ENCODE data around the gene GALNT10. TPM values are rescaled to one million over a fixed set of nuclear protein-coding genes. Genes with fewer than 3 reads are reported as not detected.

GALNT10 gene
- total and polyA plus RNA-seq, 9 of the 15 experiments (the other 6 are each of a cell fraction or from before 2014, with no cell fraction given): 4.6 to 37.1 (median 13.3) TPM

GRCh38 chr5:154402611-154403010 is 212.1 kb downstream of the GALNT10 start (continued):
- TF ChIP-seq IFI16 (CRISPR knock-in tag; IDR thresholded peaks at IDR 0.05) (no peak), LARP7 (IDR thresholded peaks at IDR 0.05) (no peak), DPF2 (IDR thresholded peaks at IDR 0.05) (no peak)

- no peaks in the 10 kb centered on the region for H3K9me1 ChIP-seq (ENCODE audit: control insufficient read depth, insufficient read depth, low read length)
- DNase-seq (ENCODE audit: extremely low read depth in 1 of 4, low spot score in 3 of 4) (no peak), ATAC-seq (no peak), FAIRE-seq (no peak)
- H3K4me1 ChIP-seq (replicated peaks in 1 of 2; ENCODE audit: control insufficient read depth in 2 of 2, insufficient read depth in 2 of 2, low read length in 2 of 2): peaks cover 0 to 9% of the 10 kb centered on the region in 2 experiments; a peak in 3 of 5 replicates
- H3K27ac ChIP-seq (ENCODE audit: extremely low read depth, low read depth, low read length): no peak overlapping the region
- no peaks in the 10 kb centered on the region for H4K20me1 ChIP-seq (replicated peaks; ENCODE audit: control insufficient read depth, insufficient read depth, low read length)
- no TSS peak for BruUV-seq (replicated peaks)
- H3K4me3 ChIP-seq: no peak overlapping the region
- no peak overlapping the region for H2AFZ ChIP-seq (ENCODE audit: low read depth, low read length)
- H3K27me3 ChIP-seq (ENCODE audit: control insufficient read depth in 2 of 2, insufficient read depth in 2 of 2, low read length in 2 of 2): no peaks in the 10 kb centered on the region
- WGBS (ENCODE audit: insufficient coverage, low coverage, missing lambda C conversion rate): 87% methylated on average over 4 of the region's 4 CpGs
- intact Hi-C loops (cut with micrococcal nuclease): no loop called here
- POLR2A ChIA-PET: interaction anchor here (0.5 to 0.6 kb wide), 4 partner anchors 203 to 420 kb away, joined by 3 to 4 read pairs (median 4); no protein-coding TSS in a partner anchor
- CTCF ChIA-PET (ENCODE audit: low intra/inter-chr PET ratio): no interaction called here
- no peaks in the 10 kb centered on the region for H3K36me3 ChIP-seq (ENCODE audit: control insufficient read depth, insufficient read depth, low read length)
- no peaks in the 10 kb centered on the region for H3K79me2 ChIP-seq (ENCODE audit: control insufficient read depth, insufficient read depth, low read length)
- H3K9me3 ChIP-seq (replicated peaks; ENCODE audit: control insufficient read depth, insufficient read depth, low read depth, low read length): no peaks in the 10 kb centered on the region
- H3K4me2 ChIP-seq (ENCODE audit: insufficient read depth, low read length): no peak overlapping the region
- in situ Hi-C loops (cut with MboI): no loop called here
- no peak overlapping the region for H3K9ac ChIP-seq (ENCODE audit: insufficient read depth in 1 of 2, low read depth in 2 of 2, low read length in 2 of 2)
- TF ChIP-seq NFYB (IDR thresholded peaks at IDR 0.05; ENCODE audit: extremely low read depth, insufficient read length): no peak
- TF ChIP-seq ATF6 (CRISPR knock-in tag; IDR thresholded peaks at IDR 0.05): no peak
- TF ChIP-seq ARID3B (CRISPR knock-in tag; IDR thresholded peaks at IDR 0.05; ENCODE audit: borderline replicate concordance): no peak
- TF ChIP-seq ZNF75A (CRISPR knock-in tag; IDR thresholded peaks at IDR 0.05): no peak
- no peak for TF ChIP-seq CHCHD3 (CRISPR knock-in tag; IDR thresholded peaks at IDR 0.05)
- no peak for TF ChIP-seq BDP1 (IDR thresholded peaks at IDR 0.05; ENCODE audit: insufficient read depth, insufficient read length)
- TF ChIP-seq CLOCK (CRISPR knock-in tag; IDR thresholded peaks at IDR 0.05; ENCODE audit: borderline replicate concordance): no peak
- no peak for TF ChIP-seq HSF4 (CRISPR knock-in tag; IDR thresholded peaks at IDR 0.05; ENCODE audit: borderline replicate concordance)
- no peak for TF ChIP-seq SMAD1 (IDR thresholded peaks at IDR 0.05; ENCODE audit: low read depth, low read length, partially characterized antibody)
- no peak for TF ChIP-seq ZNF121 (CRISPR knock-in tag; conservative IDR thresholded peaks at IDR 0.05)
- TF ChIP-seq NFRKB (IDR thresholded peaks at IDR 0.05; ENCODE audit: low read depth): no peak
- no peak for TF ChIP-seq NCOA2 (IDR thresholded peaks at IDR 0.05; ENCODE audit: partially characterized antibody in 2 of 2)
Measured at GRCh38 chr5:154403234-154403633, 212.7 kb downstream of the GALNT10 start.

Data from K562 (cell line).